Caco-2 (cell line): ENCODE results near the gene CYP17A1. TPM values are rescaled to one million over a fixed set of nuclear protein-coding genes. Genes with fewer than 3 reads are reported as not detected.
A peak's percentile ranks its signal among the peaks of the same experiment; 100 is the strongest.

Experiments
- BruUV-seq: library from RNA; stranded (reverse); fragments of 400-500 nt; replicated peaks from 2 replicates; lab custom pipeline; 2021; lab: Mats Ljungman, UMichigan
- CTCF ChIA-PET: fragments of 300-600 bp; sonication (Branson Sonifier 250); formaldehyde crosslinking; loops from one replicate; lab custom pipeline; 2022; ENCODE audit warnings: antibody characterized with exemption; lab: Charles Lee
- POLR2A ChIA-PET: fragments of 300-600 bp; sonication (Branson Sonifier 250); formaldehyde crosslinking; loops from one replicate; lab custom pipeline; 2022; ENCODE audit warnings: antibody characterized with exemption; lab: Charles Lee
- DNase-seq, 2 experiments: peaks; one replicate each; pipeline versions ENCODE4 v3.0.0 to v3.0.0-alpha.2; 2020 to 2022
- H3K27me3 ChIP-seq: replicated peaks from 2 replicates; pipeline ENCODE4 v1.6.0; 2011; ENCODE audit warnings: low read length; ENCODE audit not compliant: control insufficient read depth, insufficient read depth
- H3K36me3 ChIP-seq: 2 replicates; pipeline ENCODE4 v1.5.1; 2011; ENCODE audit warnings: low read length; ENCODE audit not compliant: control insufficient read depth, insufficient read depth
- H3K4me1 ChIP-seq: fragments of 250-450 bp; sonication (Bioruptor Pico); 2 replicates; pipeline ENCODE4 v1.5.1; 2020; ENCODE audit warnings: mild to moderate bottlenecking
- H3K4me3 ChIP-seq: 2 replicates; pipeline ENCODE4 v1.5.1; 2011; ENCODE audit warnings: low read depth, mild to moderate bottlenecking, control low read depth, low read length
- H3K9me3 ChIP-seq: fragments of 250-450 bp; sonication (Bioruptor Pico); 2 replicates; pipeline ENCODE4 v1.5.1; 2020; ENCODE audit warnings: mild to moderate bottlenecking, moderate library complexity
- H3K27ac Mint-ChIP-seq: one replicate; pipeline ENCODE4 v1.8.0; 2022; ENCODE audit warnings: mixed read lengths; ENCODE audit not compliant: unreplicated experiment
- H3K27me3 Mint-ChIP-seq: one replicate; pipeline ENCODE4 v1.8.0; 2022; ENCODE audit warnings: mixed read lengths; ENCODE audit not compliant: insufficient read depth, unreplicated experiment
- H3K36me3 Mint-ChIP-seq: one replicate; pipeline ENCODE4 v1.8.0; 2022; ENCODE audit warnings: mild to moderate bottlenecking, mixed read lengths; ENCODE audit not compliant: insufficient read depth, unreplicated experiment
- H3K4me1 Mint-ChIP-seq: one replicate; pipeline ENCODE4 v1.8.0; 2022; ENCODE audit warnings: low read depth, mixed read lengths; ENCODE audit not compliant: unreplicated experiment
- H3K4me3 Mint-ChIP-seq: one replicate; pipeline ENCODE4 v1.8.0; 2022; ENCODE audit warnings: mild to moderate bottlenecking, moderate library complexity, mixed read lengths; ENCODE audit not compliant: unreplicated experiment
- H3K9me3 Mint-ChIP-seq: one replicate; pipeline ENCODE4 v1.8.0; 2022; ENCODE audit warnings: mixed read lengths; ENCODE audit not compliant: unreplicated experiment
- intact Hi-C: fragments of 100-400 bp; cut with micrococcal nuclease; formaldehyde crosslinking; loops from one replicate; pipeline ENCODE4 v1.10.0; 2022; ENCODE audit not compliant: unreplicated experiment
- total RNA-seq: library from RNA; stranded (reverse); gene quantifications from 2 replicates; pipeline ENCODE4 v1.2.3, GENCODE V29; 2022
- TF ChIP-seq, protein P1 (sequence below), 2 experiments: fragments of 200-600 bp in 1 of 2; IDR thresholded peaks; 1 replicate in 1 of 2; 2 replicates in 1 of 2; pipeline versions ENCODE4 v1.5.1 to v1.8.0; 2011 to 2022; ENCODE audit warnings: antibody characterized with exemption in 1 of 2, control low read depth in 1 of 2, inconsistent platforms in 1 of 2, low read depth in 1 of 2, low read length in 1 of 2, mild to moderate bottlenecking in 1 of 2, moderate library complexity in 1 of 2; ENCODE audit not compliant: insufficient read depth in 1 of 2, severe bottlenecking in 1 of 2, unreplicated experiment in 1 of 2

The CYP17A1 gene
- total RNA-seq, 1 experiment from 2014 or later, result not detected

DNA sequence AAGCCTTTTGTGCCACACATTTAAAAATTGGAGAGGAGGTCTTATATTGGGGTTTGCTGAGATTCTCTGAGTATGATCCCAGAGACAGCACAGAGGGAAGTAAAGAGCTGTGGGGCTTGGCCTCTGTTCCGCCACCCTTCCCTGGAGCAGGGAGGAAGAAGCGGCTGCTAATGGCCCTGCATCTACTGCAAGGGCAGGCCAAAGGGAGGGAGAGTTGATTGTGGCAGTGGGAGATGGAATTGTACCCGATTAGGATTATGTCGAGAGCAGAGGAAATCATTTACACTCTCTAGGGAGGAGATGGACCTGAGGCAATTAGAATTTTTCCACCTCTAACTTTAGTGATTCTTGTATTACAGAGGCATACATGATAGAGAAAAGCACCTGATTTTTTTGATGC, 28.8 kb downstream of the CYP17A1 start:
- BruUV-seq, result no TSS peak
- H3K36me3 ChIP-seq, result no peaks in the 10 kb centered on the region; the same call in none of the 2 replicates

DNA sequence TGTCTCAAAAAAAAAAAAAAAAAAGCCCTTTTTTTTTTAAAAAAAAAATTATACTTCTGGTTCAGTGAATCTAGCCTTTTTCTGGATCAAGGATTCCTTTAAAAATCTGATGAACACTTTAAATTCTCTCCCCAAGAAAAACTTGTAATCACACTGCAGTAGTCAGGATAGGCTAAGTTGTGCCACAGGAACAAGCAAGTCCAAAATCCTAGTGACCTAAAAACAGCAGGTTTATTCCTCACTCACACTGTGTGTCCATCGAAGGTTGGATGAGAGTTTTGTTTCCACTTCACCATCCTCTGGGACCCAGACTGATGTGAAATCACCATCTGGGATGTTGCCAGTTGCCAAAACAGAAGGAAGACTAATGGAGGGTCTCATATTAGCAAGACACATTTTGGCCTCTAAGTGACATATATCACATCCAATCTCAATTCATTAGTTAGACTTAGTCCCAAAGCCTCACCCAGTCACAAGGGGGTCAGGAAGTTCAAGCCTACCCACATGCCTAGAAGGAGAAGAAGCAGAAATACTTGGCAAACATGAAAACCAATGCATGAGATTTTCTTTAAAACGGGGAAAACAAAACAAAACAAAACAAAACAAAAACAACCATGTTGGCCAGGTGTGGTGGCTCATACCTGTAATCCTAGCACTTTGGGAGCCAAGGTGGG, 32.7 kb downstream of the CYP17A1 start:
- intact Hi-C loops, result no loop called here
- H3K4me3 Mint-ChIP-seq, result no peak overlapping the region
- ChIA-PET POLR2A (no interaction called here), CTCF (no interaction called here)
- Histone ChIP-seq H3K36me3 (no peaks in the 10 kb centered on the region; the same call in 1 of the 2 replicates), H3K27me3 (no peaks in the 10 kb centered on the region), H3K9me3 (no peaks in the 10 kb centered on the region), H3K4me1 (no peaks in the 10 kb centered on the region), H3K4me3 (no peak overlapping the region)
- H3K9me3 Mint-ChIP-seq, result no peaks in the 10 kb centered on the region
- H3K36me3 Mint-ChIP-seq, result peaks cover 14% of the 10 kb centered on the region
- no peak for DNase-seq
- TF ChIP-seq, protein P1, sequence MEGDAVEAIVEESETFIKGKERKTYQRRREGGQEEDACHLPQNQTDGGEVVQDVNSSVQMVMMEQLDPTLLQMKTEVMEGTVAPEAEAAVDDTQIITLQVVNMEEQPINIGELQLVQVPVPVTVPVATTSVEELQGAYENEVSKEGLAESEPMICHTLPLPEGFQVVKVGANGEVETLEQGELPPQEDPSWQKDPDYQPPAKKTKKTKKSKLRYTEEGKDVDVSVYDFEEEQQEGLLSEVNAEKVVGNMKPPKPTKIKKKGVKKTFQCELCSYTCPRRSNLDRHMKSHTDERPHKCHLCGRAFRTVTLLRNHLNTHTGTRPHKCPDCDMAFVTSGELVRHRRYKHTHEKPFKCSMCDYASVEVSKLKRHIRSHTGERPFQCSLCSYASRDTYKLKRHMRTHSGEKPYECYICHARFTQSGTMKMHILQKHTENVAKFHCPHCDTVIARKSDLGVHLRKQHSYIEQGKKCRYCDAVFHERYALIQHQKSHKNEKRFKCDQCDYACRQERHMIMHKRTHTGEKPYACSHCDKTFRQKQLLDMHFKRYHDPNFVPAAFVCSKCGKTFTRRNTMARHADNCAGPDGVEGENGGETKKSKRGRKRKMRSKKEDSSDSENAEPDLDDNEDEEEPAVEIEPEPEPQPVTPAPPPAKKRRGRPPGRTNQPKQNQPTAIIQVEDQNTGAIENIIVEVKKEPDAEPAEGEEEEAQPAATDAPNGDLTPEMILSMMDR (IDR thresholded peaks at IDR 0.05; ENCODE audit: insufficient read depth in 1 of 2, low read depth in 1 of 2, low read length in 1 of 2, severe bottlenecking in 1 of 2, unreplicated experiment in 1 of 2), result no peak
- BruUV-seq, result no TSS peak
- no peak overlapping the region for H3K27ac Mint-ChIP-seq
- no peaks in the 10 kb centered on the region for H3K27me3 Mint-ChIP-seq
- H3K4me1 Mint-ChIP-seq, result peaks cover 7% of the 10 kb centered on the region

More for the DNA sequence above, 28.8 kb downstream of the CYP17A1 start:
- Mint-ChIP-seq H3K4me3 (no peak overlapping the region), H3K36me3 (peaks cover 23% of the 10 kb centered on the region), H3K27ac (peak overlapping the region; percentile 25), H3K9me3 (no peaks in the 10 kb centered on the region), H3K4me1 (no peaks in the 10 kb centered on the region), H3K27me3 (no peaks in the 10 kb centered on the region)
- no peak overlapping the region for H3K4me3 ChIP-seq
- POLR2A ChIA-PET, result no interaction called here
- intact Hi-C loops, result no loop called here
- TF ChIP-seq, protein P1 (IDR thresholded peaks at IDR 0.05; ENCODE audit: insufficient read depth in 1 of 2, low read depth in 1 of 2, low read length in 1 of 2, severe bottlenecking in 1 of 2, unreplicated experiment in 1 of 2), result no peak
- no peak for DNase-seq
- CTCF ChIA-PET, result no interaction called here
- no peaks in the 10 kb centered on the region for H3K27me3 ChIP-seq
- no peaks in the 10 kb centered on the region for H3K9me3 ChIP-seq
- H3K4me1 ChIP-seq, result no peaks in the 10 kb centered on the region

DNA sequence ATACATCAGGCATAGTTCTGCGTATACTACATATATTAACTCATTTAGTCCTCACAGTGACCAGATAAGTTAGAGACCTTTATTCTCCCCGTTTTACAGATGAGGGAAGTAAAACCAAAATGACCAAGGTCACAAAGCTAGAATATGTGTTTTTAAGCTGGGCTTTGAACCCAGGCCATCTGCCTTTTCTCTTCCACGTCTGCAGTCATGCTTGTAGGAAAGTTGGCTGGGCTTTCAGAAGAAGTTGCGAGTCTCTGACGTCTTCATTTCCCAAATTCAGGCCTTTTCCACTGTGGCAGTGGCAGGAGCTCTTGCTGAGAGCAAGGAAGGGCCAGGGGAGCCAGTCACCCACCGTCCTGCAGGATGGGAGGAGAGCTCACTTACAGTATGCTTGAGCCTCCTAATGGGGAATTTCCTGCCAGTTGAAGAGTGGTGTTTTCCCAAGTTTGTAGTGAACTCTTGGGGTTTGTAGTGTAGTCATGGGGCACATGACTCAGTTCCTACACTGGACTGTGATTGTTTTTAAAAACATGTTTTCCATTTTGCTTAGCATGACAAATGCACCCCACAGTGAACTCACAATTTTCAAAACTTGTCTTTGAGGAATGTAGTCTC, 34.2 kb downstream of the CYP17A1 start:
- TF ChIP-seq, protein P1 (IDR thresholded peaks at IDR 0.05; ENCODE audit: insufficient read depth in 1 of 2, low read depth in 1 of 2, low read length in 1 of 2, severe bottlenecking in 1 of 2, unreplicated experiment in 1 of 2), result no peak
- CTCF ChIA-PET, result no interaction called here
- Mint-ChIP-seq H3K36me3 (peaks cover 14% of the 10 kb centered on the region), H3K4me1 (peaks cover 7% of the 10 kb centered on the region), H3K27me3 (no peaks in the 10 kb centered on the region), H3K27ac (no peak overlapping the region), H3K9me3 (no peaks in the 10 kb centered on the region), H3K4me3 (no peak overlapping the region)
- Histone ChIP-seq H3K9me3 (no peaks in the 10 kb centered on the region), H3K4me1 (no peaks in the 10 kb centered on the region), H3K27me3 (no peaks in the 10 kb centered on the region), H3K4me3 (no peak overlapping the region), H3K36me3 (no peaks in the 10 kb centered on the region; the same call in 1 of the 2 replicates)
- DNase-seq, result no peak
- POLR2A ChIA-PET, result no interaction called here
- intact Hi-C loops, result no loop called here
- no TSS peak for BruUV-seq
